Smooth muscle cell (in vitro differentiated cells): Measurements from ENCODE around the gene ZNF423. TPM values are rescaled to one million over a fixed set of nuclear protein-coding genes. Genes with fewer than 3 reads are reported as not detected.

Source experiments
- DNase-seq: peaks from one replicate; lab custom pipeline; 2025; ENCODE audit not compliant: unreplicated experiment; lab: John Stamatoyannopoulos, UW
- H2AFZ ChIP-seq: fragments of 200-600 bp; sonication (generic); 2 replicates; pipeline ENCODE4 v1.6.0; 2016; ENCODE audit warnings: antibody characterized with exemption, low read depth, mild to moderate bottlenecking
- H3F3A ChIP-seq: fragments of 200-600 bp; sonication (generic); 2 replicates; pipeline ENCODE4 v1.6.0; 2017; ENCODE audit warnings: antibody characterized with exemption, low read depth
- H3K27ac ChIP-seq: fragments of 200-600 bp; sonication (generic); 2 replicates; pipeline ENCODE4 v1.5.1; 2016; ENCODE audit warnings: low read depth, mild to moderate bottlenecking
- H3K27me3 ChIP-seq: fragments of 200-600 bp; sonication (generic); 2 replicates; pipeline ENCODE4 v1.6.1; 2016; ENCODE audit warnings: low read depth, mild to moderate bottlenecking
- H3K36me3 ChIP-seq: fragments of 200-600 bp; sonication (generic); 2 replicates; pipeline ENCODE4 v1.5.1; 2016; ENCODE audit warnings: low read depth
- H3K4me1 ChIP-seq: fragments of 200-600 bp; sonication (generic); 2 replicates; pipeline ENCODE4 v1.5.1; 2016; ENCODE audit warnings: low read depth
- H3K4me2 ChIP-seq: fragments of 200-600 bp; sonication (generic); 2 replicates; pipeline ENCODE4 v1.6.0; 2016; ENCODE audit warnings: mild to moderate bottlenecking
- H3K4me3 ChIP-seq: fragments of 200-600 bp; sonication (generic); 2 replicates; pipeline ENCODE4 v1.5.1; 2016; ENCODE audit warnings: mild to moderate bottlenecking
- H3K79me2 ChIP-seq: fragments of 200-600 bp; sonication (generic); 2 replicates; pipeline ENCODE4 v1.6.0; 2016; ENCODE audit warnings: low read depth, mild to moderate bottlenecking
- H3K9ac ChIP-seq: fragments of 200-600 bp; sonication (generic); 2 replicates; pipeline ENCODE4 v1.6.0; 2016; ENCODE audit warnings: low read depth
- H3K9me3 ChIP-seq: fragments of 200-600 bp; sonication (generic); replicated peaks from 2 replicates; pipeline ENCODE4 v1.5.1; 2016; ENCODE audit warnings: low read depth
- H4K20me1 ChIP-seq: fragments of 200-600 bp; sonication (generic); 2 replicates; pipeline ENCODE4 v1.6.0; 2016; ENCODE audit warnings: low read depth
- CTCF ChIP-seq: fragments of 200-600 bp; sonication (generic); IDR thresholded peaks from 2 replicates; pipeline ENCODE4 v1.5.1; 2017; ENCODE audit warnings: borderline replicate concordance, mild to moderate bottlenecking, antibody characterized with exemption; ENCODE audit not compliant: insufficient read depth, poor library complexity, severe bottlenecking
- WGBS: methylation state at CpG from one replicate; pipeline ENCODE4 v1.1.7; 2016; ENCODE audit warnings: low lambda C conversion rate; 5-methylcytosine and 5-hydroxymethylcytosine counted together
- polyA plus RNA-seq: library from polyadenylated mRNA; unstranded; fragments of >200 nt; fragmentation: Nextera tagmentation; extraction: Ambion mirVana; gene quantifications from 2 replicates; pipeline ENCODE4 v1.2.1, GENCODE V29; 2016
- total RNA-seq: library from RNA; depleted of rRNA; stranded (reverse); fragments of >200 nt; gene quantifications from 2 replicates; pipeline ENCODE4 v1.2.3, GENCODE V29; 2014

Gene ZNF423
- total and polyA plus RNA-seq, 2 experiments from 2014 or later, result 6.9 to 7.0 TPM

DNA sequence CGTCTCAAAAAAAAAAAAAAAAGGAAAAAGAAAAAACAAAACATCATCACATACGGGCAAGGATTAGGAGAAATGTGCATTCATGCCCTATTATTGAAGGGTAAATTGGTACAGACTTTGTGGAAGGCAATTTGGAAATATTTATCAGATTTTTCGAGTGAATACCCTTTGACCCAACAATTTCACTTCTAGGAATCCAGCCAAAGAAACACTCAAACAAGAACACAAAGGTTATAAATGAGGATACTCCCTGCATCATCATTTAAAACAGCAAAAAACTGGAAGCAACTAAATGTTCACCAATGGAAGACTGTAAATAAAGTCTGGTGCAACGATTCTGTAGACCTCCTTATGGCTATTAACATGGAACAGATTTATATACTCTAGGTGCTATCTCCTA lies 12.9 kb downstream of the ZNF423 start:
- no peak for DNase-seq
- Histone ChIP-seq H3K79me2 (peaks cover 10% of the 10 kb centered on the region), H3K27ac (no peak overlapping the region), H3K9me3 (no peaks in the 10 kb centered on the region), H3K4me1 (peaks cover 10% of the 10 kb centered on the region), H3K9ac (no peak overlapping the region), H3K36me3 (no peaks in the 10 kb centered on the region), H3K4me3 (no peak overlapping the region), H3K27me3 (no peaks in the 10 kb centered on the region), H4K20me1 (peaks cover 3% of the 10 kb centered on the region), H3F3A (peaks cover 4% of the 10 kb centered on the region), H2AFZ (no peak overlapping the region), H3K4me2 (no peak overlapping the region)
- TF ChIP-seq CTCF, result no peak
- WGBS, result 98% methylated on average over 4 of the region's 4 CpGs

GRCh38 chr16:49839017-49839825 lies 16.7 kb downstream of the ZNF423 start:
- DNase-seq, result no peak
- peak overlapping the region; percentile 86 for H3K4me2 ChIP-seq
- no peak overlapping the region for H3K9ac ChIP-seq
- peaks cover 37% of the 10 kb centered on the region for H3K4me1 ChIP-seq
- H3K79me2 ChIP-seq, result peaks cover 10% of the 10 kb centered on the region
- H3K36me3 ChIP-seq, result no peaks in the 10 kb centered on the region
- TF ChIP-seq CTCF, result no peak
- no peaks in the 10 kb centered on the region for H3K27me3 ChIP-seq
- H3F3A ChIP-seq, result peaks cover 6% of the 10 kb centered on the region
- H3K4me3 ChIP-seq, result peak overlapping the region; percentile 50
- H3K9me3 ChIP-seq, result no peaks in the 10 kb centered on the region
- no peak overlapping the region for H2AFZ ChIP-seq
- peak overlapping the region; percentile 31 for H3K27ac ChIP-seq
- H4K20me1 ChIP-seq, result no peaks in the 10 kb centered on the region
- 46% methylated on average over 18 of the region's 26 CpGs for WGBS

DNA sequence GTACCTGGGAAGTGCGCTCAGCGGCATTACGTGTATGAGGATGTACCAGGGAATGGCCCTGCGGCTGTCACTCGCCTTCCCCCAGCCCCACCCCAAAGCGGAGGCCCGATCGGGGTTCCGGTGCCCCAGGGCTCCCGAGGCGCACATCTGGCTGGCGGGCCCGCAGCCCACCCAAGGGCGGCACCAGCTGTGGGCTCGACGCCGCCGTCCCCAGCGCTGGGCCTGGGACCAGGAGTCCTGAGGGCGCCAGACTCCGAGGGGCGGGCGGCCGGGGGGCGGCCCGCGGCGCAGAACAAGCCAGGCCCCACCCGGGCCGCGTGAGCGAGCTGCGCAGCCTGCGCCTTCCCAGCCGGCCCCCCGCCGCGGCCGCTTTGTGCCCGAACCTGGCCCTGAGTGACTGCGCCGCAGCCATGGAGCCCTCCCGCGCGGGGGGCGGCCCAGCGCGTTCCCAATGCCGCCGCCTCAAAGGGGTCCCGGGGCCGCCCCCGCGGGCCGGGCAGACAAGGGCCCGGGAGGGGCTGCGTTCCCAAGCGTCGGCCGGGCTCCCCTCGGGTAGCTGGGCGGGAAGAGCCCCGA lies 17.4 kb downstream of the ZNF423 start:
- peak overlapping the region; percentile 79 for H2AFZ ChIP-seq
- H3K9me3 ChIP-seq, result no peaks in the 10 kb centered on the region
- H3F3A ChIP-seq, result peaks cover 6% of the 10 kb centered on the region
- H3K79me2 ChIP-seq, result peaks cover 10% of the 10 kb centered on the region
- 11% methylated on average over 45 of the region's 63 CpGs for WGBS
- peak overlapping the region; percentile 59 for H3K9ac ChIP-seq
- H3K36me3 ChIP-seq, result no peaks in the 10 kb centered on the region
- no peaks in the 10 kb centered on the region for H3K27me3 ChIP-seq
- H4K20me1 ChIP-seq, result no peaks in the 10 kb centered on the region
- no peak for DNase-seq
- peak overlapping the region; percentile 86 for H3K4me2 ChIP-seq
- TF ChIP-seq CTCF, result no peak
- H3K27ac ChIP-seq, result peak overlapping the region; percentile 53
- peak overlapping the region; percentile 50 for H3K4me3 ChIP-seq
- H3K4me1 ChIP-seq, result peaks cover 42% of the 10 kb centered on the region
